WI38 (cell line): Measurements from ENCODE around the gene TRMT2B.
"Not testable (repeated sequence)": the region's sequence is repeated elsewhere in the genome, so short reads cannot be mapped to it uniquely, and the experiment has no call there.

ENCODE experiments used
- H3K4me3 ChIP-seq: 2 replicates; pipeline ENCODE4 v1.5.1; 2011; ENCODE audit warnings: low read depth, mild to moderate bottlenecking, control low read depth, low read length
- CTCF ChIP-seq: IDR thresholded peaks from 2 replicates; pipeline ENCODE4 v1.5.1; 2012; ENCODE audit warnings: low read depth, mild to moderate bottlenecking, control low read depth, low read length

Gene TRMT2B

GRCh38 chrX:101037231-101037630 is 14.7 kb downstream of the TRMT2B start:
- no peak overlapping the region for H3K4me3 ChIP-seq
- no peak for TF ChIP-seq CTCF

GRCh38 chrX:101029665-101030064 is 22.2 kb downstream of the TRMT2B start:
- no peak overlapping the region for H3K4me3 ChIP-seq
- TF ChIP-seq CTCF: no peak

- TF ChIP-seq CTCF: no peak
- no peak overlapping the region for H3K4me3 ChIP-seq
Observed at GRCh38 chrX:101028562-101028961, 23.3 kb downstream of the TRMT2B start.

- no peak for TF ChIP-seq CTCF
- H3K4me3 ChIP-seq: no peak overlapping the region
Observed at GRCh38 chrX:101025126-101025525, 26.8 kb downstream of the TRMT2B start.

GRCh38 chrX:101022020-101022419 is 29.9 kb downstream of the TRMT2B start:
- TF ChIP-seq CTCF: no peak
- no peak overlapping the region for H3K4me3 ChIP-seq

GRCh38 chrX:101012031-101012430 is 39.9 kb downstream of the TRMT2B start:
- not testable (repeated sequence) for H3K4me3 ChIP-seq

GRCh38 chrX:101009090-101009489 is 42.8 kb downstream of the TRMT2B start:
- no peak for TF ChIP-seq CTCF
- H3K4me3 ChIP-seq: no peak overlapping the region

GRCh38 chrX:100999451-100999850 is 52.5 kb downstream of the TRMT2B start:
- no peak overlapping the region for H3K4me3 ChIP-seq
- TF ChIP-seq CTCF: no peak
